Measurements from ENCODE around the gene RIBC2.

DNA sequence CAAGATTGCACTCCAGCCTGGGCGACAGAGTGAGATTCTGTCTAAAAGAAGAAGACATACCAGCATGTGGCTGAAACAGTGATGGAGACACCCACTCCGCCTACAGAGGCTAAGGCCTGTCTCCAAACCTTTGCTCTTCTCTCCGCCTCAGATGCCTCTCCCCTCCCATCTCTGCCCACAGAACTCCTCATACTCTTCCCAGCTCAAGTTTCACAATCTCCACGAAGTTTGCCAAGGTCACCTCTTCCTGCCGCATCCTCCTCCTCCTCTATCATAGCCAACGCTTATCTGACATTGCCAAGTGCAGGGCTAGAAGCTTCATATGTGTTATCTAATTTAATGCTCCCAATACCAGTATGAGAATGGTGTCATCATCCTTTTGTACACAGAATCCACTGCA lies 63.3 kb downstream of the RIBC2 start:
- TF ChIP-seq, protein P1, sequence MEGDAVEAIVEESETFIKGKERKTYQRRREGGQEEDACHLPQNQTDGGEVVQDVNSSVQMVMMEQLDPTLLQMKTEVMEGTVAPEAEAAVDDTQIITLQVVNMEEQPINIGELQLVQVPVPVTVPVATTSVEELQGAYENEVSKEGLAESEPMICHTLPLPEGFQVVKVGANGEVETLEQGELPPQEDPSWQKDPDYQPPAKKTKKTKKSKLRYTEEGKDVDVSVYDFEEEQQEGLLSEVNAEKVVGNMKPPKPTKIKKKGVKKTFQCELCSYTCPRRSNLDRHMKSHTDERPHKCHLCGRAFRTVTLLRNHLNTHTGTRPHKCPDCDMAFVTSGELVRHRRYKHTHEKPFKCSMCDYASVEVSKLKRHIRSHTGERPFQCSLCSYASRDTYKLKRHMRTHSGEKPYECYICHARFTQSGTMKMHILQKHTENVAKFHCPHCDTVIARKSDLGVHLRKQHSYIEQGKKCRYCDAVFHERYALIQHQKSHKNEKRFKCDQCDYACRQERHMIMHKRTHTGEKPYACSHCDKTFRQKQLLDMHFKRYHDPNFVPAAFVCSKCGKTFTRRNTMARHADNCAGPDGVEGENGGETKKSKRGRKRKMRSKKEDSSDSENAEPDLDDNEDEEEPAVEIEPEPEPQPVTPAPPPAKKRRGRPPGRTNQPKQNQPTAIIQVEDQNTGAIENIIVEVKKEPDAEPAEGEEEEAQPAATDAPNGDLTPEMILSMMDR (conservative IDR thresholded peaks at IDR 0.05; ENCODE audit: low read length) = no peak
- no peak for TF ChIP-seq EZH2phosphoT487 (IDR thresholded peaks at IDR 0.05; ENCODE audit: borderline replicate concordance, low read depth, low read length)
